CD4-positive, alpha-beta memory T cell (primary cell): Measurements from ENCODE around the gene CDKL1. TPM values are rescaled to one million over a fixed set of nuclear protein-coding genes. Genes with fewer than 3 reads are reported as not detected.
"Not testable (repeated sequence)": the region's sequence is repeated elsewhere in the genome, so short reads cannot be mapped to it uniquely, and the experiment has no call there.

ENCODE experiments used
- CTCF ChIA-PET: fragments of 350-600 bp; sonication (Branson Sonifier 250); formaldehyde crosslinking; loops from one replicate; lab custom pipeline; 2021; ENCODE audit warnings: inconsistent platforms; ENCODE audit not compliant: partially characterized antibody; lab: Charles Lee
- POLR2A ChIA-PET: fragments of 350-600 bp; sonication (Branson Sonifier 250); formaldehyde crosslinking; loops from one replicate; lab custom pipeline; 2021; ENCODE audit not compliant: partially characterized antibody; lab: Charles Lee
- DNase-seq, 5 donors: peaks; one replicate each; pipeline versions ENCODE4 v3.0.0 to v3.0.0-alpha.2; 2020 to 2022; ENCODE audit warnings: mixed read lengths in 1 of 5
- H3K27ac ChIP-seq: one replicate; pipeline ENCODE4 v1.7.0; 2013; ENCODE audit warnings: low read depth, low read length
- H3K27me3 ChIP-seq: 2 replicates; pipeline ENCODE4 v1.7.0; 2013; ENCODE audit warnings: mild to moderate bottlenecking, low read length, moderate library complexity; ENCODE audit not compliant: insufficient read depth
- H3K36me3 ChIP-seq: 2 replicates; pipeline ENCODE4 v1.7.0; 2013; ENCODE audit warnings: mild to moderate bottlenecking, low read length, moderate library complexity; ENCODE audit not compliant: insufficient read depth
- H3K4me1 ChIP-seq: 2 replicates; pipeline ENCODE4 v1.7.0; 2013; ENCODE audit warnings: mild to moderate bottlenecking, low read length, moderate library complexity; ENCODE audit not compliant: insufficient read depth
- H3K4me3 ChIP-seq, 2 donors: one replicate each; pipeline ENCODE4 v1.7.0; 2013; ENCODE audit warnings: low read length in 2 of 2, mild to moderate bottlenecking in 1 of 2
- H3K9me3 ChIP-seq, 2 donors: one replicate each; pipeline ENCODE4 v1.7.0; 2013; ENCODE audit warnings: low read length in 2 of 2, control low read depth in 1 of 2; ENCODE audit not compliant: control insufficient read depth in 1 of 2
- H3K27ac Mint-ChIP-seq, 7 donors: one replicate each; pipeline ENCODE4 v1.8.0; 2020 to 2021; ENCODE audit warnings: mixed read lengths in 7 of 7, mild to moderate bottlenecking in 6 of 7, inconsistent platforms in 3 of 7, moderate library complexity in 3 of 7
- H3K27me3 Mint-ChIP-seq, 2 donors: one replicate each; pipeline ENCODE4 v1.8.0; 2020 to 2021; ENCODE audit warnings: mixed read lengths in 2 of 2
- H3K36me3 Mint-ChIP-seq, 2 donors: one replicate each; pipeline ENCODE4 v1.8.0; 2020 to 2021; ENCODE audit warnings: mixed read lengths in 2 of 2, inconsistent platforms in 1 of 2, mild to moderate bottlenecking in 1 of 2
- H3K4me1 Mint-ChIP-seq, 4 donors: one replicate each; pipeline ENCODE4 v1.8.0; 2020 to 2021; ENCODE audit warnings: mixed read lengths in 4 of 4, mild to moderate bottlenecking in 1 of 4
- H3K4me3 Mint-ChIP-seq, 8 donors: one replicate each; pipeline ENCODE4 v1.8.0; 2020 to 2021; ENCODE audit warnings: mixed read lengths in 8 of 8, mild to moderate bottlenecking in 7 of 8, moderate library complexity in 6 of 8, inconsistent platforms in 3 of 8
- H3K9me3 Mint-ChIP-seq, 8 donors: one replicate each; pipeline ENCODE4 v1.8.0; 2020 to 2021; ENCODE audit warnings: mixed read lengths in 8 of 8, mild to moderate bottlenecking in 5 of 8, inconsistent platforms in 3 of 8, moderate library complexity in 1 of 8
- intact Hi-C: fragments of 100-400 bp; cut with micrococcal nuclease; formaldehyde crosslinking; loops from one replicate; pipeline ENCODE4 v1.15.1; 2023
- polyA plus RNA-seq, 2 donors: library from polyadenylated mRNA; unstranded; fragments of 300-500 nt; fragmentation: Illumina TruSeq; gene quantifications; one replicate each; pipeline ENCODE4 v1.2.3, GENCODE V29; 2021
- total RNA-seq, 2 experiments: library from RNA; stranded (reverse); gene quantifications; one replicate each; pipeline ENCODE4 v1.2.3, GENCODE V29; 2021

Gene CDKL1
- total and polyA plus RNA-seq, 4 experiments from 2014 or later, result 1.6 to 12.0 (median 6.4) TPM

GRCh38 chr14:50364792-50365191 lies 31.9 kb downstream of the CDKL1 start:
- Histone ChIP-seq H3K9me3 (no peaks in the 10 kb centered on the region), H3K4me1 (peaks cover 17% of the 10 kb centered on the region), H3K4me3 (no peak overlapping the region), H3K27me3 (no peaks in the 10 kb centered on the region), H3K36me3 (no peaks in the 10 kb centered on the region), H3K27ac (no peak overlapping the region)
- H3K4me3 Mint-ChIP-seq, result no peak overlapping the region
- H3K27ac Mint-ChIP-seq, result peak overlapping the region in 1 of 7 donors; percentile 31
- no peaks in the 10 kb centered on the region for H3K27me3 Mint-ChIP-seq
- intact Hi-C loops, result no loop called here
- no peak for DNase-seq
- peaks cover 2 to 6% of the 10 kb centered on the region in 2 donors for H3K36me3 Mint-ChIP-seq
- ChIA-PET CTCF (interaction anchor here (1.2 to 5.3 kb wide), 3 partner anchors 9 to 44 kb away, joined by 4 to 29 read pairs (median 10); no protein-coding TSS in a partner anchor), POLR2A (interaction anchor here (1.0 kb wide), 1 partner anchor 53 kb away, joined by 3 read pairs; the partner anchor contains the start of genes DMAC2L and L2HGDH)
- peaks cover 28 to 32% (median 29%) of the 10 kb centered on the region in 4 donors for H3K4me1 Mint-ChIP-seq
- peaks cover 0 to 5% (median 0%) of the 10 kb centered on the region in 8 donors for H3K9me3 Mint-ChIP-seq

DNA sequence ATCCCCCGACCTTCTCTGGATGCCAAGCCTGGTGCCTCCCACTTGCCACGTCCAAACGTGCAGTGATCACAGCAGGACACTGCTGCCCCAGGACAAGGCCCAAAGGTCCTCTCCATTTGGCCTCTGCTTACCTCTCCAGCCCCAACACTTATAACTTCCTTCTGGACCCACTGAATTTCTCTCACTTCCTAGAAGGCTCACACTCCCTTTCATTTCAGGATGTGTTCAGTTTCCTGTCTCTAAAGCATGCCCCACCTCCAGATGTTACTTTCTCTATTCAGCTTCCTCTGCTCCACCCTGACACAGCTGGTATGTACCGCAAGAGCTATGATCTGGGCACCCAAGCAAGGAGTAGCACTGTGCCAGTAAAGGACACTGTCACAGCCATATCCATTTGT lies 33.0 kb downstream of the CDKL1 start:
- peaks cover 28 to 33% (median 30%) of the 10 kb centered on the region in 4 donors for H3K4me1 Mint-ChIP-seq
- H3K27ac ChIP-seq, result peak overlapping the region; percentile 73
- H3K36me3 ChIP-seq, result no peaks in the 10 kb centered on the region
- POLR2A ChIA-PET, result interaction anchor here (0.9 to 2.7 kb wide), 19 partner anchors 11 to 777 kb away, joined by 3 to 28 read pairs (median 3); partner anchors contain the start of genes CDKL1, DMAC2L, L2HGDH and LRR1
- H3K27ac Mint-ChIP-seq, result peak overlapping the region; percentile 83 to 97 (median 93)
- peak overlapping the region; percentile 64 to 79 for H3K4me3 ChIP-seq
- DNase-seq, result peak; percentile 61 to 77 (median 73)
- H3K4me3 Mint-ChIP-seq, result peak overlapping the region; percentile 84 to 97 (median 90)
- intact Hi-C loops, result loop anchor here (1.0 to 2.0 kb wide), 3 partner anchors 33 to 51 kb away; partner anchors contain the start of genes CDKL1, DMAC2L and L2HGDH
- H3K9me3 ChIP-seq, result no peaks in the 10 kb centered on the region
- H3K27me3 Mint-ChIP-seq, result no peaks in the 10 kb centered on the region
- H3K27me3 ChIP-seq, result no peaks in the 10 kb centered on the region
- peaks cover 0 to 5% (median 0%) of the 10 kb centered on the region in 8 donors for H3K9me3 Mint-ChIP-seq
- H3K4me1 ChIP-seq, result peaks cover 17% of the 10 kb centered on the region
- peaks cover 4 to 10% of the 10 kb centered on the region in 2 donors for H3K36me3 Mint-ChIP-seq
- CTCF ChIA-PET, result interaction anchor here (1.0 to 5.3 kb wide), 5 partner anchors 10 to 52 kb away, joined by 3 to 29 read pairs (median 3); partner anchors contain the start of genes DMAC2L and L2HGDH

GRCh38 chr14:50362764-50363713 lies 33.6 kb downstream of the CDKL1 start:
- peaks cover 8 to 14% of the 10 kb centered on the region in 2 donors for H3K36me3 Mint-ChIP-seq
- H3K9me3 Mint-ChIP-seq, result peaks cover 0 to 5% (median 0%) of the 10 kb centered on the region in 8 donors
- H3K27me3 ChIP-seq, result no peaks in the 10 kb centered on the region
- H3K4me3 Mint-ChIP-seq, result peak overlapping the region; percentile 84 to 97 (median 90)
- H3K4me1 Mint-ChIP-seq, result peaks cover 28 to 33% (median 30%) of the 10 kb centered on the region in 4 donors
- POLR2A ChIA-PET, result interaction anchor here (0.9 to 2.7 kb wide), 20 partner anchors 9 to 777 kb away, joined by 3 to 28 read pairs (median 4); partner anchors contain the start of genes CDKL1, DMAC2L, KLHDC2 and L2HGDH
- H3K36me3 ChIP-seq, result peaks cover 1% of the 10 kb centered on the region
- no peaks in the 10 kb centered on the region for H3K9me3 ChIP-seq
- peak overlapping the region; percentile 73 for H3K27ac ChIP-seq
- CTCF ChIA-PET, result interaction anchor here (0.8 to 5.3 kb wide), 7 partner anchors 11 to 51 kb away, joined by 3 to 29 read pairs (median 3); partner anchors contain the start of genes DMAC2L and L2HGDH
- peak overlapping the region; percentile 64 to 79 for H3K4me3 ChIP-seq
- H3K27me3 Mint-ChIP-seq, result no peaks in the 10 kb centered on the region
- H3K27ac Mint-ChIP-seq, result peak overlapping the region; percentile 83 to 97 (median 93)
- DNase-seq, result peak in 4 of 5 donors; percentile 23 to 43 (median 33)
- peaks cover 17% of the 10 kb centered on the region for H3K4me1 ChIP-seq
- intact Hi-C loops, result loop anchor here (1.0 to 2.0 kb wide), 3 partner anchors 33 to 50 kb away; partner anchors contain the start of genes CDKL1, DMAC2L and L2HGDH

- H3K27me3 ChIP-seq, DNase-seq, H3K27me3 Mint-ChIP-seq, H3K36me3 ChIP-seq, H3K4me3 ChIP-seq, H3K9me3 Mint-ChIP-seq, H3K27ac ChIP-seq, H3K9me3 ChIP-seq: not testable (repeated sequence)
- intact Hi-C loops, result loop anchor here (2.0 kb wide), 2 partner anchors 41 to 49 kb away; partner anchors contain the start of genes DMAC2L and L2HGDH
- H3K27ac Mint-ChIP-seq, result peak overlapping the region in 4 of 7 donors; percentile 91 to 95 (median 92)
- CTCF ChIA-PET, result interaction anchor here (1.5 to 5.3 kb wide), 2 partner anchors 11 to 41 kb away, joined by 4 to 29 read pairs; no protein-coding TSS in a partner anchor
- peaks cover 28 to 31% (median 30%) of the 10 kb centered on the region in 4 donors for H3K4me1 Mint-ChIP-seq
- H3K4me3 Mint-ChIP-seq, result peak overlapping the region in 4 of 8 donors; percentile 18 to 97 (median 56)
- H3K4me1 ChIP-seq, result peaks cover 17% of the 10 kb centered on the region
- H3K36me3 Mint-ChIP-seq, result peaks cover 20 to 27% of the 10 kb centered on the region in 2 donors
- POLR2A ChIA-PET, result interaction anchor here (0.6 to 2.7 kb wide), 4 partner anchors 35 to 594 kb away, joined by 3 to 28 read pairs (median 8); partner anchors contain the start of genes CDKL1 and KLHDC2
These were observed 34.9 kb downstream of the CDKL1 start for GRCh38 chr14:50361473-50362403.

DNA sequence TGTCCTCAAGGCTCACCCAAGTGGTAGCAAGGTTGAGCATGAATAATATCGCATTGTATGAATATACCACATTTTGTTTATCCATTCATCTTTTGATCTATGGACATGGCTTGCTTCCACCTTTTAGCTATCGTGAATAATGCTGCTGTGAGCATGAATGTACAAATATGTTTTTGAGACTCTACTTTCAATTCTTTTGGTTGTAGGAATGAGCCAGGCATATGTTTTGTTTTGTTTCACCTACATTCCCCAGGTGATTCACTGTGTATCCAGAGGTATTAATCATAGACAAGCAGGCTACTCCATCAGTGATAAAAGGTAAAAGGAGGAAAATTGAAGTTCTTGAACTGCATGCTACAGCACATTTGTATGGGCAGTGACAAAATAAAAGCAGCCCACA lies 35.8 kb downstream of the CDKL1 start:
- H3K4me3 ChIP-seq, result no peak overlapping the region
- H3K36me3 Mint-ChIP-seq, result peaks cover 27 to 36% of the 10 kb centered on the region in 2 donors
- peaks cover 22 to 30% (median 27%) of the 10 kb centered on the region in 4 donors for H3K4me1 Mint-ChIP-seq
- DNase-seq, result no peak
- H3K4me1 ChIP-seq, result peaks cover 17% of the 10 kb centered on the region
- peaks cover 0 to 5% (median 0%) of the 10 kb centered on the region in 8 donors for H3K9me3 Mint-ChIP-seq
- CTCF ChIA-PET, result interaction anchor here (5.3 kb wide), 1 partner anchor 40 kb away, joined by 29 read pairs; no protein-coding TSS in a partner anchor
- peak overlapping the region in 1 of 8 donors; percentile 17 for H3K4me3 Mint-ChIP-seq
- intact Hi-C loops, result no loop called here
- POLR2A ChIA-PET, result no interaction called here
- no peaks in the 10 kb centered on the region for H3K27me3 Mint-ChIP-seq
- H3K27ac ChIP-seq, result no peak overlapping the region
- H3K27ac Mint-ChIP-seq, result peak overlapping the region in 3 of 7 donors; percentile 1 to 43 (median 7)
- H3K36me3 ChIP-seq, result peaks cover 6% of the 10 kb centered on the region
- no peaks in the 10 kb centered on the region for H3K9me3 ChIP-seq
- H3K27me3 ChIP-seq, result no peaks in the 10 kb centered on the region

GRCh38 chr14:50360093-50360492 lies 36.6 kb downstream of the CDKL1 start:
- Mint-ChIP-seq H3K4me1 (peaks cover 20 to 30% (median 27%) of the 10 kb centered on the region in 4 donors), H3K9me3 (peaks cover 0 to 5% (median 0%) of the 10 kb centered on the region in 8 donors), H3K36me3 (peaks cover 32 to 41% of the 10 kb centered on the region in 2 donors), H3K27me3 (no peaks in the 10 kb centered on the region), H3K4me3 (peak overlapping the region in 1 of 8 donors; percentile 67), H3K27ac (peak overlapping the region in 1 of 7 donors; percentile 74)
- intact Hi-C loops, result no loop called here
- Histone ChIP-seq H3K27ac (no peak overlapping the region), H3K4me3 (no peak overlapping the region), H3K9me3 (no peaks in the 10 kb centered on the region), H3K4me1 (peaks cover 16% of the 10 kb centered on the region), H3K36me3 (peaks cover 6% of the 10 kb centered on the region), H3K27me3 (no peaks in the 10 kb centered on the region)
- DNase-seq, result no peak
- ChIA-PET CTCF (interaction anchor here (0.7 to 5.3 kb wide), 3 partner anchors 10 to 39 kb away, joined by 3 to 29 read pairs (median 7); no protein-coding TSS in a partner anchor), POLR2A (interaction anchor here (0.6 kb wide), 1 partner anchor 515 kb away, joined by 3 read pairs; no protein-coding TSS in a partner anchor)
